Ishikawa (cell line): ENCODE data around the gene PPP1R3F.

ENCODE experiments used
- CEBPB ChIP-seq: IDR thresholded peaks from 2 replicates; pipeline ENCODE4 v1.6.1; 2012
- CREB1 ChIP-seq: IDR thresholded peaks from 2 replicates; pipeline ENCODE4 v1.6.1; 2012; ENCODE audit warnings: low read depth
- EGR1 ChIP-seq: IDR thresholded peaks from 2 replicates; pipeline ENCODE4 v1.6.1; 2012
- EP300 ChIP-seq: IDR thresholded peaks from 2 replicates; pipeline ENCODE4 v1.6.1; 2012; ENCODE audit warnings: borderline replicate concordance
- FOXM1 ChIP-seq: IDR thresholded peaks from 2 replicates; pipeline ENCODE4 v1.6.1; 2012; ENCODE audit warnings: low read depth, borderline replicate concordance
- MAX ChIP-seq: IDR thresholded peaks from 2 replicates; pipeline ENCODE4 v1.6.1; 2012
- NFIC ChIP-seq: IDR thresholded peaks from 2 replicates; pipeline ENCODE4 v1.6.1; 2012
- RAD21 ChIP-seq: IDR thresholded peaks from 2 replicates; pipeline ENCODE4 v1.6.1; 2012; ENCODE audit warnings: low read depth
- TAF1 ChIP-seq: IDR thresholded peaks from 2 replicates; pipeline ENCODE4 v1.6.1; 2012; ENCODE audit warnings: low read depth, mild to moderate bottlenecking
- TCF12 ChIP-seq: IDR thresholded peaks from 2 replicates; pipeline ENCODE4 v1.6.1; 2012; ENCODE audit warnings: low read depth
- TEAD4 ChIP-seq: IDR thresholded peaks from 2 replicates; pipeline ENCODE4 v1.6.1; 2012
- YY1 ChIP-seq: IDR thresholded peaks from 2 replicates; pipeline ENCODE4 v1.6.1; 2012; ENCODE audit warnings: low read depth
- ZBTB7A ChIP-seq: IDR thresholded peaks from 2 replicates; pipeline ENCODE4 v1.6.1; 2012; ENCODE audit warnings: low read depth
- TF ChIP-seq, protein P1 (sequence below): IDR thresholded peaks from 2 replicates; pipeline ENCODE4 v1.6.1; 2012; ENCODE audit warnings: low read depth, mild to moderate bottlenecking
- TF ChIP-seq, protein P2 (sequence below): IDR thresholded peaks from 2 replicates; pipeline ENCODE4 v1.6.1; 2012

The PPP1R3F gene

DNA sequence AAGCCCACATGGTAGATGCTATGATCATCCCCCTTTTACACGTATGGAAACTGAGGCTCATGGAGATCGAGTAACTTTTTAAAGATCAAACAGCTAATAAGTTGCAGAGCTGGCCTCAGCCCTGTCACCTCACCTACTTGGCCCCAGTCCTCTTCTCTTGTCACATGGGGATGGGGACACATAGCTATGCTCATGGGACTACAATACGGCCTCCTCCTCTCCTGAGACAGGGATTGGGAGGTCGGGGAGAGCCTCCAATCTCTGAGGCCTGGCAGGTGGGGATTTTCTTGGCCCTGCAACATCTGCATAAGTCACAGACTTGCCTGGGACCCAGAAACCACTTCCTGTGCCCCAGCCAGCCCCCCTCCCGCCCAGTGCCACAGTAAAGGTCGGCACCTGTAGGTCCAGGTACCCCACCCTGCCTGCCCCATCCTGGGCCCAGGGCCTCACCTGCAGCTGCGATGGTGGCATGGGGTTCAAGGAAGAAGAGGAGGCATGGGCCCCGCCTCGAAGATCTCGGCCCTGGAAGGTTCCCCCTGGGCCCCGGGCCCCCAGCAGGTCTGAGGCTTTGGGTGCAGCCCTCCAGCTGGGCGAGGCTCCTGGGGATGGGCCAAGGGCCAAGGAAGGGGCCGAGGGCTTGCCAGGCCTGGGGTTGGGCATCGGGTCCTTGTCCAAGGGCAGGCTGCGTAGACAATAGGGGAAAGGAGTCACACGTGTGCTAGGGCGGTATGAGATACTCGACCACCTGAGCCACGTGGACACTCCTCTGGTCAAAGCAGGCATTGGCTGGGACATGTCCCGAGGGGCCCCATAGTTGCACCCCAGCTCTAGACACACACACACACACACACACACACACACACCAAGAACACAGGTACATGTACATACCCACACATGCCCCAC is 11.5 kb upstream of the PPP1R3F start:
- TF ChIP-seq TEAD4, result no peak
- TF ChIP-seq RAD21, result no peak
- TF ChIP-seq EGR1, result no peak
- no peak for TF ChIP-seq ZBTB7A
- TF ChIP-seq, protein P1, sequence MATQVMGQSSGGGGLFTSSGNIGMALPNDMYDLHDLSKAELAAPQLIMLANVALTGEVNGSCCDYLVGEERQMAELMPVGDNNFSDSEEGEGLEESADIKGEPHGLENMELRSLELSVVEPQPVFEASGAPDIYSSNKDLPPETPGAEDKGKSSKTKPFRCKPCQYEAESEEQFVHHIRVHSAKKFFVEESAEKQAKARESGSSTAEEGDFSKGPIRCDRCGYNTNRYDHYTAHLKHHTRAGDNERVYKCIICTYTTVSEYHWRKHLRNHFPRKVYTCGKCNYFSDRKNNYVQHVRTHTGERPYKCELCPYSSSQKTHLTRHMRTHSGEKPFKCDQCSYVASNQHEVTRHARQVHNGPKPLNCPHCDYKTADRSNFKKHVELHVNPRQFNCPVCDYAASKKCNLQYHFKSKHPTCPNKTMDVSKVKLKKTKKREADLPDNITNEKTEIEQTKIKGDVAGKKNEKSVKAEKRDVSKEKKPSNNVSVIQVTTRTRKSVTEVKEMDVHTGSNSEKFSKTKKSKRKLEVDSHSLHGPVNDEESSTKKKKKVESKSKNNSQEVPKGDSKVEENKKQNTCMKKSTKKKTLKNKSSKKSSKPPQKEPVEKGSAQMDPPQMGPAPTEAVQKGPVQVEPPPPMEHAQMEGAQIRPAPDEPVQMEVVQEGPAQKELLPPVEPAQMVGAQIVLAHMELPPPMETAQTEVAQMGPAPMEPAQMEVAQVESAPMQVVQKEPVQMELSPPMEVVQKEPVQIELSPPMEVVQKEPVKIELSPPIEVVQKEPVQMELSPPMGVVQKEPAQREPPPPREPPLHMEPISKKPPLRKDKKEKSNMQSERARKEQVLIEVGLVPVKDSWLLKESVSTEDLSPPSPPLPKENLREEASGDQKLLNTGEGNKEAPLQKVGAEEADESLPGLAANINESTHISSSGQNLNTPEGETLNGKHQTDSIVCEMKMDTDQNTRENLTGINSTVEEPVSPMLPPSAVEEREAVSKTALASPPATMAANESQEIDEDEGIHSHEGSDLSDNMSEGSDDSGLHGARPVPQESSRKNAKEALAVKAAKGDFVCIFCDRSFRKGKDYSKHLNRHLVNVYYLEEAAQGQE, result no peak
- TF ChIP-seq, protein P2, sequence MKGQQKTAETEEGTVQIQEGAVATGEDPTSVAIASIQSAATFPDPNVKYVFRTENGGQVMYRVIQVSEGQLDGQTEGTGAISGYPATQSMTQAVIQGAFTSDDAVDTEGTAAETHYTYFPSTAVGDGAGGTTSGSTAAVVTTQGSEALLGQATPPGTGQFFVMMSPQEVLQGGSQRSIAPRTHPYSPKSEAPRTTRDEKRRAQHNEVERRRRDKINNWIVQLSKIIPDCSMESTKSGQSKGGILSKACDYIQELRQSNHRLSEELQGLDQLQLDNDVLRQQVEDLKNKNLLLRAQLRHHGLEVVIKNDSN, result no peak
- TF ChIP-seq NFIC, result no peak
- TF ChIP-seq MAX, result no peak
- no peak for TF ChIP-seq CREB1
- no peak for TF ChIP-seq FOXM1
- TF ChIP-seq YY1, result no peak
- TF ChIP-seq EP300, result no peak
- no peak for TF ChIP-seq CEBPB

DNA sequence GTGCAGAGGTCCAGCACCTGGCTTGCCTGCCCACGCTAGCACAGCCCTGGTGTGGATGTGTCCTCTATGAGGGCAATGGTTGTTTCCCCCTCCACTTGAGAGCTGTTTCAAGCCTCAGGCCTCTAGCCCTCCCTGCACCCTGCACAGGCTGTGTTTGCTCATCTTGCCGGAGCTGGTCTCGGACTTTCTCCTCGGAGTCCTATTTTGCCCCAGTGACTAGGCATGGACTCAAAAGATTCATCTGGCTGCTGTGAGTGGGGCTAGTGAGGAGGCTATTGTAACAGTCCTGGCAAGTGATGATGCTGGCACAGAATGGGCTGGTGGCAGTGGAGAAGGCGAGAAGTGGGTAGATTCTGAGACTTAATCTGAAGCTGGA is 10.9 kb upstream of the PPP1R3F start:
- TF ChIP-seq TEAD4 (no peak), CREB1 (no peak), TAF1 (no peak), YY1 (no peak), TCF12 (no peak), MAX (no peak), NFIC (no peak), FOXM1 (no peak), RAD21 (no peak), EGR1 (no peak), CEBPB (no peak), EP300 (no peak), ZBTB7A (no peak)
- TF ChIP-seq, protein P1, result no peak
- TF ChIP-seq, protein P2, result no peak

DNA sequence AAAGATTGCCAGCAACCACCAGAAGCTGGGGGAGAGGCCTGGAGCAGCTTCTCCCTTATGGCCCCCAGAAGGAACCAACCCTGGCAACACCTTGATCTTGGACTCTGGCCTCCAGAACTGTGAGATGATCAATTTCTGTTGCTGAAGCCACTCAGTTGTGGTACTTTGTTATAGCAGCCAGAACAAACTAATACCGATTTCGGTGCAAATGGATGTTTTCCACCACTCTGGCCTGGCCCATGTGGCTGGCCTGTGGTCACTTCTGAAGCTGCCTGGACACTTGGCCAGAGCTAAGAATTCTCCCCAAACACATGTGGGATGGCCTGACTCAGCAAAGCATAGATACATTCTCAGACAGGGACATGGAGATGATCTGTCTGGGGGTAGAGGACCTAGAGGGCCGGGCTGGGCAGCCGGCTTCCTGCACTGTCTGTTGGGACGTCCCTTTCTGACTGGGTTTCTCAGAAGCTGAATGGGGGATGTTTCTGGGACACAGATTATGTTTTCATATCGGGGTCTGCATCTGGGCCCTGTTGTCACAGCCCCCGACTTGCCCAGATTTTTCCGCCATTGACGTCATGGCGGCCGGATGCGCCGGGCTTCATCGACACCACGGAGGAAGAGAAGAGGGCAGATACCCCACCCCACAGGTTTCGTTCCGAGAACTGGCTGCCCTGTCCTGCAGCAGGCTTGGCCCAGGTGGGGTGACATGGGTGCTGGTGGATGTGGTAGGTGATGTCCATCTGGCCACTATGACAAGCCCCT is 9.2 kb upstream of the PPP1R3F start:
- TF ChIP-seq ZBTB7A (no peak), TEAD4 (no peak), FOXM1 (no peak), TCF12 (no peak), MAX (no peak), NFIC (no peak), TAF1 (no peak), CREB1 (no peak), RAD21 (no peak), EP300 (no peak), EGR1 (no peak), CEBPB (no peak), YY1 (no peak)
- TF ChIP-seq, protein P1, result no peak
